ENCODE measurements around the gene ATXN10.

- TF ChIP-seq CTCF (IDR thresholded peaks at IDR 0.05) (peak in 4 of 6 experiments; percentile 14 to 44 (median 27)), POLR2A (IDR thresholded peaks at IDR 0.05) (no peak)
Observed at GRCh38 chr22:45867118-45867905, 195.7 kb downstream of the ATXN10 start.

Measured in esophagus squamous epithelium (tissue), 4 donors.